A673 (cell line): ENCODE data around the gene ACADVL. TPM values are rescaled to one million over a fixed set of nuclear protein-coding genes. Genes with fewer than 3 reads are reported as not detected.

Source experiments
- BruUV-seq: library from RNA; stranded (reverse); fragments of 400-500 nt; replicated peaks from 2 replicates; lab custom pipeline; 2021; lab: Mats Ljungman, UMichigan
- CTCF ChIA-PET: fragments of 300-600 bp; sonication (Branson Sonifier 250); formaldehyde crosslinking; loops from one replicate; lab custom pipeline; 2022; ENCODE audit warnings: antibody characterized with exemption; lab: Charles Lee
- POLR2A ChIA-PET: fragments of 300-600 bp; sonication (Branson Sonifier 250); formaldehyde crosslinking; loops from one replicate; lab custom pipeline; 2022; ENCODE audit warnings: antibody characterized with exemption; ENCODE audit not compliant: low non-redundant PET; lab: Charles Lee
- DNase-seq: peaks from one replicate; pipeline ENCODE4 v3.0.0-alpha.2; 2015; ENCODE audit warnings: low spot score
- H3K27ac ChIP-seq: fragments of 200-600 bp; sonication (generic); 2 replicates; pipeline ENCODE4 v1.5.1; 2016; ENCODE audit warnings: mixed run types, low read depth, mild to moderate bottlenecking, mixed read lengths, antibody characterized with exemption, low read length; ENCODE audit not compliant: poor library complexity, severe bottlenecking
- H3K27me3 ChIP-seq: fragments of 200-600 bp; sonication (generic); replicated peaks from 2 replicates; pipeline ENCODE4 v1.6.1; 2017; ENCODE audit warnings: mixed run types, low read depth, mild to moderate bottlenecking, mixed read lengths, antibody characterized with exemption, low read length; ENCODE audit not compliant: insufficient read depth, poor library complexity
- H3K36me3 ChIP-seq: fragments of 200-600 bp; sonication (generic); 2 replicates; pipeline ENCODE4 v1.6.1; 2016; ENCODE audit warnings: mixed run types, mild to moderate bottlenecking, mixed read lengths, antibody characterized with exemption, low read length; ENCODE audit not compliant: insufficient read depth, poor library complexity, severe bottlenecking
- H3K4me1 ChIP-seq: fragments of 200-600 bp; sonication (generic); 2 replicates; pipeline ENCODE4 v1.6.1; 2017; ENCODE audit warnings: mixed run types, mild to moderate bottlenecking, mixed read lengths, antibody characterized with exemption, low read length; ENCODE audit not compliant: insufficient read depth, poor library complexity, severe bottlenecking
- H3K4me3 ChIP-seq: fragments of 200-600 bp; sonication (generic); 2 replicates; pipeline ENCODE4 v1.5.1; 2016; ENCODE audit warnings: low read depth, mixed run types, mild to moderate bottlenecking, mixed read lengths, low read length; ENCODE audit not compliant: poor library complexity, severe bottlenecking
- H3K9me3 ChIP-seq: fragments of 200-600 bp; sonication (generic); 2 replicates; pipeline ENCODE4 v1.6.1; 2016; ENCODE audit warnings: mixed run types, low read depth, mild to moderate bottlenecking, mixed read lengths, antibody characterized with exemption, low read length; ENCODE audit not compliant: poor library complexity, severe bottlenecking
- CTCF ChIP-seq: fragments of 300-800, 200-600 bp; sonication (generic); conservative IDR thresholded peaks from 2 replicates; pipeline ENCODE4 v1.5.1; 2017; ENCODE audit warnings: low read depth, mild to moderate bottlenecking, antibody characterized with exemption, low read length, moderate library complexity, mixed read lengths
- EZH2 ChIP-seq: fragments of 200-600 bp; sonication (generic); IDR thresholded peaks from 2 replicates; pipeline ENCODE4 v1.6.1; 2017; ENCODE audit warnings: borderline replicate concordance, low read depth, mild to moderate bottlenecking, mixed read lengths, antibody characterized with exemption, low read length; ENCODE audit not compliant: poor library complexity, severe bottlenecking
- intact Hi-C: fragments of 100-400 bp; cut with micrococcal nuclease; formaldehyde crosslinking; loops from one replicate; pipeline ENCODE4 v1.10.0; 2022; ENCODE audit not compliant: unreplicated experiment
- total RNA-seq: library from RNA; stranded (reverse); gene quantifications from 2 replicates; pipeline ENCODE4 v1.2.3, GENCODE V29; 2021

The ACADVL gene
- total RNA-seq, 1 experiment from 2014 or later, result 425 TPM

GRCh38 chr17:7213895-7214299, 5.8 kb upstream of the ACADVL start:
- ChIA-PET POLR2A (interaction anchor here (0.6 to 0.8 kb wide), 2 partner anchors 18 to 20 kb away, joined by 3 to 5 read pairs; partner anchors contain the start of gene DVL2), CTCF (interaction anchor here (0.7 to 1.3 kb wide), 6 partner anchors 9 to 474 kb away, joined by 3 to 7 read pairs (median 3); partner anchors contain the start of genes SLC16A13, TP53 and WRAP53)
- peak overlapping the region; percentile 79 for H3K27ac ChIP-seq
- peak; percentile 97 for DNase-seq
- BruUV-seq, result no TSS peak
- intact Hi-C loops, result no loop called here
- H3K27me3 ChIP-seq, result no peaks in the 10 kb centered on the region
- TF ChIP-seq EZH2 (no peak), CTCF (peak; percentile 77)
- H3K36me3 ChIP-seq, result no peaks in the 10 kb centered on the region
- peak overlapping the region; percentile 73 for H3K4me3 ChIP-seq
- peaks cover 47% of the 10 kb centered on the region for H3K4me1 ChIP-seq
- no peaks in the 10 kb centered on the region for H3K9me3 ChIP-seq

- ChIA-PET POLR2A (interaction anchor here (0.6 to 0.8 kb wide), 2 partner anchors 17 to 20 kb away, joined by 3 to 5 read pairs; partner anchors contain the start of gene DVL2), CTCF (interaction anchor here (0.6 to 1.3 kb wide), 8 partner anchors 10 to 473 kb away, joined by 3 to 7 read pairs (median 3); partner anchors contain the start of genes SLC16A13, SLC2A4, TP53 and WRAP53)
- Histone ChIP-seq H3K4me3 (peak overlapping the region; percentile 73), H3K36me3 (no peaks in the 10 kb centered on the region), H3K9me3 (no peaks in the 10 kb centered on the region), H3K4me1 (peaks cover 50% of the 10 kb centered on the region), H3K27me3 (no peaks in the 10 kb centered on the region), H3K27ac (peak overlapping the region; percentile 79)
- no TSS peak for BruUV-seq
- peak; percentile 99 for DNase-seq
- TF ChIP-seq EZH2, result no peak
- peak; percentile 66 for TF ChIP-seq CTCF
- intact Hi-C loops, result no loop called here
Observed at GRCh38 chr17:7214300-7215135, 5.2 kb upstream of the ACADVL start.

GRCh38 chr17:7215136-7215638, 4.6 kb upstream of the ACADVL start:
- Histone ChIP-seq H3K27ac (peak overlapping the region; percentile 79), H3K9me3 (no peaks in the 10 kb centered on the region), H3K4me3 (peak overlapping the region; percentile 73), H3K36me3 (no peaks in the 10 kb centered on the region), H3K27me3 (no peaks in the 10 kb centered on the region), H3K4me1 (peaks cover 51% of the 10 kb centered on the region)
- CTCF ChIA-PET, result interaction anchor here (0.7 to 1.3 kb wide), 3 partner anchors 66 to 170 kb away, joined by 3 to 7 read pairs (median 3); partner anchors contain the start of gene SLC2A4
- POLR2A ChIA-PET, result no interaction called here
- no TSS peak for BruUV-seq
- TF ChIP-seq EZH2 (no peak), CTCF (no peak; the same call in 1 of the 2 replicates)
- intact Hi-C loops, result no loop called here
- no peak for DNase-seq
